K562 (cell line): ENCODE data around the gene BEST3. TPM values are rescaled to one million over a fixed set of nuclear protein-coding genes. Genes with fewer than 3 reads are reported as not detected.

Experiments used
- ATF7 ChIP-seq: fragments of 450-650 bp; IDR thresholded peaks from 2 replicates; pipeline ENCODE4 v1.7.1; 2014; ENCODE audit warnings: mild to moderate bottlenecking, moderate library complexity
- CAMTA2 ChIP-seq: fragments of 250-450 bp; sonication (Bioruptor Pico); conservative IDR thresholded peaks from 2 replicates; pipeline ENCODE4 v1.5.1; 2022
- CXXC5 ChIP-seq: fragments of 250-450 bp; sonication (Bioruptor Pico); IDR thresholded peaks from 2 replicates; pipeline ENCODE4 v1.8.0; 2022; ENCODE audit warnings: inconsistent platforms, mild to moderate bottlenecking, moderate library complexity
- DMBX1 ChIP-seq: fragments of 250-450 bp; sonication (Bioruptor Pico); IDR thresholded peaks from 2 replicates; pipeline ENCODE4 v1.8.0; 2022; ENCODE audit warnings: inconsistent platforms, mild to moderate bottlenecking, moderate library complexity, borderline replicate concordance
- ETV5 ChIP-seq: sonication (generic); formaldehyde crosslinking; IDR thresholded peaks from 2 replicates; pipeline ENCODE4 v1.4.0; 2020; ENCODE audit warnings: low read depth, mild to moderate bottlenecking, missing genetic modification reagents
- HDAC2 ChIP-seq: fragments of 450-650 bp; IDR thresholded peaks from 2 replicates; pipeline ENCODE4 v1.6.1; 2016; ENCODE audit warnings: mild to moderate bottlenecking
- KLF13 ChIP-seq: fragments of 450-650 bp; IDR thresholded peaks from 2 replicates; pipeline ENCODE4 v1.6.1; 2016; ENCODE audit warnings: missing genetic modification characterization, low read depth, mild to moderate bottlenecking, missing compliant biosample characterization, moderate library complexity, borderline replicate concordance
- MAZ ChIP-seq, 2 experiments: fragments of 450-650 bp in 1 of 2; sonication (generic) in 1 of 2; formaldehyde crosslinking; IDR thresholded peaks in 1 of 2; conservative IDR thresholded peaks in 1 of 2; 2 replicates each; pipeline versions ENCODE4 v1.4.0 to v1.5.0; 2020; ENCODE audit warnings: mild to moderate bottlenecking in 1 of 2, missing genetic modification reagents in 1 of 2
- MEIS2 ChIP-seq: fragments of 450-650 bp; IDR thresholded peaks from 2 replicates; pipeline ENCODE4 v1.6.1; 2014; ENCODE audit warnings: mild to moderate bottlenecking; ENCODE audit not compliant: partially characterized antibody
- OTX1 ChIP-seq: fragments of 450-650 bp; formaldehyde crosslinking; IDR thresholded peaks from 2 replicates; pipeline ENCODE4 v1.4.0; 2022; ENCODE audit warnings: mild to moderate bottlenecking
- RFX1 ChIP-seq: fragments of 450-650 bp; IDR thresholded peaks from 2 replicates; pipeline ENCODE4 v1.6.1; 2016; ENCODE audit warnings: mild to moderate bottlenecking, moderate library complexity
- SAFB2 ChIP-seq: fragments of 200-400 bp; formaldehyde crosslinking; IDR thresholded peaks from 2 replicates; pipeline ENCODE4 v1.6.1; 2018; ENCODE audit warnings: borderline replicate concordance, low read length, low read depth, moderate library complexity; ENCODE audit not compliant: severe bottlenecking
- TFAP4 ChIP-seq: sonication (generic); formaldehyde crosslinking; IDR thresholded peaks from 2 replicates; pipeline ENCODE4 v1.8.0; 2022; ENCODE audit warnings: missing genetic modification reagents, mild to moderate bottlenecking, moderate library complexity, borderline replicate concordance
- ZNF592 ChIP-seq: fragments of 450-650 bp; IDR thresholded peaks from 2 replicates; pipeline ENCODE4 v1.6.1; 2017; ENCODE audit warnings: antibody characterized with exemption, mild to moderate bottlenecking
- ZNF707 ChIP-seq: fragments of 250-450 bp; sonication (Bioruptor Pico); conservative IDR thresholded peaks from 2 replicates; pipeline ENCODE4 v1.8.0; 2022; ENCODE audit warnings: inconsistent platforms, mild to moderate bottlenecking, moderate library complexity
- polyA plus RNA-seq, 8 experiments: library from polyadenylated mRNA; depleted of rRNA in 4 of 8; stranded (reverse) in 5 of 8; unstranded in 3 of 8; fragments of >200 nt; fragmentation: Nextera tagmentation in 2 of 8; fragmentation: Illumina TruSeq in 1 of 8; extraction: Ambion mirVana in 2 of 8; extraction: Trizol in 1 of 8; gene quantifications; 2 replicates each; pipeline versions ENCODE4 v1.2.1 to v1.2.3, GENCODE V29; 2011 to 2014; ENCODE audit warnings: inconsistent platforms in 1 of 8, missing spikeins in 1 of 8
- total RNA-seq, 7 experiments: library from RNA; depleted of rRNA in 6 of 7; stranded (reverse); fragments of >200 nt in 6 of 7; fragmentation: Illumina TruSeq in 2 of 7; extraction: Trizol in 2 of 7; gene quantifications; 2 replicates each; pipeline versions ENCODE4 v1.2.1 to v1.2.3, GENCODE V29; 2011 to 2021; ENCODE audit warnings: low replicate concordance in 1 of 7
- TF ChIP-seq, protein P1 (sequence below), 2 experiments: fragments of 150-350 bp in 1 of 2; IDR thresholded peaks; 2 replicates each; pipeline ENCODE4 v1.6.1; 2012 to 2016; ENCODE audit warnings: low read depth in 2 of 2, low read length in 2 of 2, mild to moderate bottlenecking in 1 of 2, moderate library complexity in 1 of 2

Gene BEST3
- total and polyA plus RNA-seq, 9 of the 15 experiments (the other 6 are each of a cell fraction or from before 2014, with no cell fraction given): 0.15 TPM; not detected in 8

DNA sequence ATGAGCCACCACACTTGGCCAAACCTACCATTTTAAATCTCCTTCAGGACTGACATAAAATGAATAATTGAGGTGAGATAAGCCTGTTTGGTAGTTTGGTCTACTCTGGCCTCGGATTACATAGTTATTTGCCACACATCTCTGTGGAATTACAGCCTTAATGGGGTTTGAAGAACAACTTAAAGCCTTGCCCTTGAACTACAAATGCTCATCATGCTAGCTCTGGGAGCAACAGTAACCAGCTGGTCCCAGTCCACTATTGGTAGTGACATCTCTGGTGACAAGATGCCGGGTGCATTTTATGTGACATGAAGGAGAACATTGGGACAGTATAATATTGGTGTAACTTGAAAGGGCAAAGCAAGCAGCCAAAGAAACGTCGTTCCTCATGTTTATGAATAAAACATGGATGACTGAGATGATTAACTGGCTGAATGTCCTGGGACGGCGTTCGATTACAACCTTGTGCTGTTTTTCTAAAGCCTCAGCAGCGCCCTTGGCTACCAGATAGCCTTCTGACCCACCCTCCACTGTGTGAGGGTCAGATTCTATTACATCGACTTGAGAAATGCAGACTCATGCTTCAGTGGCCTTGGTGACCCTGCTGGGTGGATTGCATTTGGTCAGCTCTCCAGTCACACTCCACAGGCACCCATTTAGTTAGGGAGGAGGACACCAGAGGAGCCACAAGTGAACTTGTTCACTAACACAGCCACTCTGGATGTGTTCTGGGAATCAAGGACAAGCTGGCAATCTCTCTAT, 41.5 kb downstream of the BEST3 start (continued):
- TF ChIP-seq ZNF592: peak; percentile 75
- no peak for TF ChIP-seq ZNF707 (CRISPR knock-in tag)
- TF ChIP-seq CXXC5 (CRISPR knock-in tag): peak; percentile 51
- 0 out of 4 replicates have a peak, but pooled peaks of 1 of the 2 experiments have one; percentile 18 for TF ChIP-seq MAZ (CRISPR knock-in tag; conservative IDR thresholded peaks at IDR 0.05 in 1 of 2, IDR thresholded peaks at IDR 0.05 in 1 of 2)
- peak; percentile 44; the same call in 1 of the 2 replicates for TF ChIP-seq ATF7
- TF ChIP-seq ETV5 (CRISPR knock-in tag): no peak
- no peak; the same call in 1 of the 2 replicates for TF ChIP-seq TFAP4 (CRISPR knock-in tag)
- no peak for TF ChIP-seq CAMTA2
- TF ChIP-seq RFX1: peak; percentile 61
- TF ChIP-seq SAFB2: no peak
- peak; percentile 59 for TF ChIP-seq HDAC2
- TF ChIP-seq, protein P1, sequence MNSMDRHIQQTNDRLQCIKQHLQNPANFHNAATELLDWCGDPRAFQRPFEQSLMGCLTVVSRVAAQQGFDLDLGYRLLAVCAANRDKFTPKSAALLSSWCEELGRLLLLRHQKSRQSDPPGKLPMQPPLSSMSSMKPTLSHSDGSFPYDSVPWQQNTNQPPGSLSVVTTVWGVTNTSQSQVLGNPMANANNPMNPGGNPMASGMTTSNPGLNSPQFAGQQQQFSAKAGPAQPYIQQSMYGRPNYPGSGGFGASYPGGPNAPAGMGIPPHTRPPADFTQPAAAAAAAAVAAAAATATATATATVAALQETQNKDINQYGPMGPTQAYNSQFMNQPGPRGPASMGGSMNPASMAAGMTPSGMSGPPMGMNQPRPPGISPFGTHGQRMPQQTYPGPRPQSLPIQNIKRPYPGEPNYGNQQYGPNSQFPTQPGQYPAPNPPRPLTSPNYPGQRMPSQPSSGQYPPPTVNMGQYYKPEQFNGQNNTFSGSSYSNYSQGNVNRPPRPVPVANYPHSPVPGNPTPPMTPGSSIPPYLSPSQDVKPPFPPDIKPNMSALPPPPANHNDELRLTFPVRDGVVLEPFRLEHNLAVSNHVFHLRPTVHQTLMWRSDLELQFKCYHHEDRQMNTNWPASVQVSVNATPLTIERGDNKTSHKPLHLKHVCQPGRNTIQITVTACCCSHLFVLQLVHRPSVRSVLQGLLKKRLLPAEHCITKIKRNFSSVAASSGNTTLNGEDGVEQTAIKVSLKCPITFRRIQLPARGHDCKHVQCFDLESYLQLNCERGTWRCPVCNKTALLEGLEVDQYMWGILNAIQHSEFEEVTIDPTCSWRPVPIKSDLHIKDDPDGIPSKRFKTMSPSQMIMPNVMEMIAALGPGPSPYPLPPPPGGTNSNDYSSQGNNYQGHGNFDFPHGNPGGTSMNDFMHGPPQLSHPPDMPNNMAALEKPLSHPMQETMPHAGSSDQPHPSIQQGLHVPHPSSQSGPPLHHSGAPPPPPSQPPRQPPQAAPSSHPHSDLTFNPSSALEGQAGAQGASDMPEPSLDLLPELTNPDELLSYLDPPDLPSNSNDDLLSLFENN (IDR thresholded peaks at IDR 0.05; ENCODE audit: low read depth in 2 of 2, low read length in 2 of 2): no peak
- peak; percentile 43; the same call in 1 of the 2 replicates for TF ChIP-seq DMBX1
- 0 out of 2 replicates have a peak, but pooled peaks have one; percentile 20 for TF ChIP-seq OTX1 (CRISPR knock-in tag)
- TF ChIP-seq MEIS2: peak; percentile 43
- TF ChIP-seq KLF13 (tag): 0 out of 2 replicates have a peak, but pooled peaks have one; percentile 20
